HepG2 (cell line): ENCODE data around the gene SLC15A1. TPM values are rescaled to one million over a fixed set of nuclear protein-coding genes. Genes with fewer than 3 reads are reported as not detected.

Experiments
- ATAC-seq: fragments of 200-7000 bp; cut with Tn5 transposase; 3 replicates; pipeline ENCODE4 v1.9.1; 2020; ENCODE audit warnings: mild to moderate bottlenecking, moderate library complexity
- BruUV-seq: library from RNA; stranded (reverse); fragments of 400-500 nt; replicated peaks from 2 replicates; lab custom pipeline; 2021; lab: Mats Ljungman, UMichigan
- CTCF ChIA-PET: fragments of 300-600 bp; formaldehyde crosslinking; extraction: SDS; loops from one replicate; lab custom pipeline; 2021; ENCODE audit warnings: low total read pairs, inconsistent platforms, low intra/inter-chr PET ratio; lab: Yijun Ruan, JAX
- POLR2A ChIA-PET: fragments of 350-600 bp; sonication (Branson Sonifier 250); formaldehyde crosslinking; loops from one replicate; lab custom pipeline; 2020; ENCODE audit warnings: antibody characterized with exemption, inconsistent platforms; lab: Yijun Ruan, JAX
- DNase-seq: peaks from one replicate; pipeline ENCODE4 v3.0.0-alpha.2; 2015; ENCODE audit warnings: low spot score
- FAIRE-seq: peaks from 3 replicates; lab custom pipeline; 2011; peaks lifted over from hg19 to GRCh38; lab: Jason Lieb, UNC
- H2AFZ ChIP-seq: one replicate; pipeline ENCODE4 v1.6.1; 2011; ENCODE audit warnings: low read length, inconsistent platforms
- H3K27ac ChIP-seq: fragments of 300-600 bp; 3 replicates; pipeline ENCODE4 v1.8.0; 2011; ENCODE audit warnings: mixed run types, mild to moderate bottlenecking, mixed read lengths, low read length, inconsistent platforms; ENCODE audit not compliant: insufficient read depth; ENCODE audit errors: extremely low read length
- H3K27me3 ChIP-seq, 2 experiments: fragments of 200-600 bp in 1 of 2; 2 replicates in 1 of 2; 3 replicates in 1 of 2; pipeline versions ENCODE4 v1.6.0 to v1.8.0; 2011; ENCODE audit warnings: low read length in 2 of 2, mild to moderate bottlenecking in 2 of 2, moderate library complexity in 2 of 2, inconsistent platforms in 1 of 2; ENCODE audit not compliant: insufficient read depth in 2 of 2, control insufficient read depth in 1 of 2
- H3K36me3 ChIP-seq, 2 experiments: fragments of 200-600 bp in 1 of 2; replicated peaks in 1 of 2; 2 replicates in 1 of 2; 3 replicates in 1 of 2; pipeline versions ENCODE4 v1.5.1 to v1.8.0; 2011; ENCODE audit warnings: low read length in 2 of 2, inconsistent platforms in 1 of 2; ENCODE audit not compliant: insufficient read depth in 2 of 2, control insufficient read depth in 1 of 2
- H3K4me1 ChIP-seq: 2 replicates; pipeline ENCODE4 v1.5.1; 2012; ENCODE audit warnings: low read length, inconsistent platforms; ENCODE audit not compliant: insufficient read depth
- H3K4me2 ChIP-seq: 2 replicates; pipeline ENCODE4 v1.6.0; 2011; ENCODE audit warnings: low read depth, low read length, inconsistent platforms
- H3K4me3 ChIP-seq, 3 experiments: fragments of 200-600 bp in 1 of 3; sonication (generic), shearing (Covaris generic) in 1 of 3; replicated peaks in 1 of 3; 2 replicates each; pipeline ENCODE4 v1.5.1; 2011 to 2016; ENCODE audit warnings: low read length in 3 of 3, inconsistent platforms in 2 of 3, low read depth in 2 of 3, mild to moderate bottlenecking in 2 of 3, control low read depth in 1 of 3, mixed read lengths in 1 of 3; ENCODE audit not compliant: insufficient read depth in 1 of 3
- H3K79me2 ChIP-seq: one replicate; pipeline ENCODE4 v1.6.1; 2011; ENCODE audit warnings: low read length, inconsistent platforms; ENCODE audit not compliant: insufficient read depth
- H3K9ac ChIP-seq: 2 replicates; pipeline ENCODE4 v1.6.0; 2011; ENCODE audit warnings: mild to moderate bottlenecking, low read depth, low read length, inconsistent platforms; ENCODE audit not compliant: insufficient read depth
- H3K9me3 ChIP-seq: 2 replicates; pipeline ENCODE4 v1.5.1; 2012; ENCODE audit warnings: mild to moderate bottlenecking, low read length
- H4K20me1 ChIP-seq: 2 replicates; pipeline ENCODE4 v1.6.0; 2011; ENCODE audit warnings: inconsistent platforms, mild to moderate bottlenecking, low read length, moderate library complexity; ENCODE audit not compliant: insufficient read depth
- ATF5 ChIP-seq: sonication (generic); formaldehyde crosslinking; IDR thresholded peaks from 2 replicates; pipeline ENCODE4 v1.4.0; 2020; ENCODE audit warnings: mild to moderate bottlenecking, low read depth, missing genetic modification reagents
- BRCA1 ChIP-seq: sonication (generic); formaldehyde crosslinking; IDR thresholded peaks from 2 replicates; pipeline ENCODE4 v1.4.0; 2020; ENCODE audit warnings: missing genetic modification reagents
- HDAC2 ChIP-seq: sonication (generic); formaldehyde crosslinking; IDR thresholded peaks from 2 replicates; pipeline ENCODE4 v1.4.0; 2020; ENCODE audit warnings: missing genetic modification reagents
- HNRNPK ChIP-seq: fragments of 200-400 bp; formaldehyde crosslinking; IDR thresholded peaks from 2 replicates; pipeline ENCODE4 v1.6.1; 2018; ENCODE audit warnings: low read length, low read depth, moderate library complexity, mild to moderate bottlenecking; ENCODE audit not compliant: poor library complexity, severe bottlenecking
- HOXA7 ChIP-seq: sonication (generic); formaldehyde crosslinking; IDR thresholded peaks from 2 replicates; pipeline ENCODE4 v1.8.1; 2022; ENCODE audit warnings: mild to moderate bottlenecking, missing genetic modification reagents, moderate library complexity
- KAT8 ChIP-seq: IDR thresholded peaks from 2 replicates; pipeline ENCODE4 v1.6.1; 2016; ENCODE audit warnings: missing genetic modification reagents, missing compliant biosample characterization
- RFX5 ChIP-seq: IDR thresholded peaks from 2 replicates; pipeline ENCODE4 v1.6.1; 2011; ENCODE audit warnings: low read depth, low read length, improper control_type of control experiment
- SALL2 ChIP-seq: sonication (generic); formaldehyde crosslinking; IDR thresholded peaks from 2 replicates; pipeline ENCODE4 v1.8.1; 2023; ENCODE audit warnings: mild to moderate bottlenecking, missing genetic modification reagents, inconsistent platforms
- SMAD3 ChIP-seq: sonication (generic); formaldehyde crosslinking; IDR thresholded peaks from 2 replicates; pipeline ENCODE4 v1.4.0; 2020; ENCODE audit warnings: missing genetic modification reagents
- SP4 ChIP-seq: sonication (generic); formaldehyde crosslinking; IDR thresholded peaks from 2 replicates; pipeline ENCODE4 v1.8.1; 2023; ENCODE audit warnings: mild to moderate bottlenecking, missing genetic modification reagents
- SUZ12 ChIP-seq: fragments of 150-350 bp; IDR thresholded peaks from 2 replicates; pipeline ENCODE4 v1.6.1; 2014; ENCODE audit warnings: low read depth, low read length
- TIGD3 ChIP-seq: sonication (generic); formaldehyde crosslinking; IDR thresholded peaks from 2 replicates; pipeline ENCODE4 v1.5.1; 2020; ENCODE audit warnings: mild to moderate bottlenecking, missing genetic modification reagents, borderline replicate concordance
- ZNF124 ChIP-seq: sonication (generic); formaldehyde crosslinking; IDR thresholded peaks from 2 replicates; pipeline ENCODE4 v1.4.0; 2020; ENCODE audit warnings: missing genetic modification reagents
- ZNF674 ChIP-seq: sonication (generic); formaldehyde crosslinking; IDR thresholded peaks from 2 replicates; pipeline ENCODE4 v1.5.0; 2020; ENCODE audit warnings: low read depth, mild to moderate bottlenecking, missing genetic modification reagents
- ZNF678 ChIP-seq: sonication (generic); formaldehyde crosslinking; IDR thresholded peaks from 2 replicates; pipeline ENCODE4 v1.4.0; 2020; ENCODE audit warnings: mild to moderate bottlenecking, missing genetic modification reagents
- ZNF740 ChIP-seq: sonication (generic); formaldehyde crosslinking; IDR thresholded peaks from 2 replicates; pipeline ENCODE4 v1.4.0; 2020; ENCODE audit warnings: missing genetic modification reagents
- WGBS: methylation state at CpG from one replicate; pipeline ENCODE4 v1.1.6; 2017; ENCODE audit warnings: low lambda C conversion rate; 5-methylcytosine and 5-hydroxymethylcytosine counted together
- in situ Hi-C: cut with HindIII; loops from 2 replicates; pipeline ENCODE4 v1.10.0; 2017; ENCODE audit warnings: low pct_unique_long_range_greater_than_20kb; ENCODE audit not compliant: extremely low pct_ligation_motif_present
- intact Hi-C: fragments of 100-400 bp; cut with micrococcal nuclease; formaldehyde crosslinking; loops from one replicate; pipeline ENCODE4 v1.10.0; 2022; ENCODE audit not compliant: unreplicated experiment
- polyA plus RNA-seq, 8 experiments: library from polyadenylated mRNA; depleted of rRNA in 3 of 8; stranded (reverse) in 7 of 8; unstranded in 1 of 8; fragments of >200 nt; fragmentation: Illumina TruSeq in 4 of 8; extraction: Trizol in 4 of 8; gene quantifications; 2 replicates each; pipeline versions ENCODE4 v1.2.1 to v1.2.3, GENCODE V29; 2011 to 2016; ENCODE audit warnings: low read depth in 4 of 8, missing spikeins in 1 of 8, mixed read lengths in 1 of 8; ENCODE audit not compliant: insufficient read depth in 1 of 8
- total RNA-seq, 5 experiments: library from RNA; depleted of rRNA; stranded (reverse); fragments of >200 nt; fragmentation: Illumina TruSeq; extraction: Trizol; gene quantifications; 2 replicates each; pipeline ENCODE4 v1.2.3, GENCODE V29; 2016; ENCODE audit warnings: low read depth in 1 of 5

Gene SLC15A1
- total and polyA plus RNA-seq, 2 of the 13 experiments (the other 11 are each of a cell fraction or from before 2014, with no cell fraction given): 0.17 to 0.20 TPM

GRCh38 chr13:98664924-98665637 lies 87.4 kb downstream of the SLC15A1 start:
- Histone ChIP-seq H3K4me3 (no peak overlapping the region), H3K9ac (no peak overlapping the region), H2AFZ (no peak overlapping the region), H3K27ac (no peak overlapping the region), H3K4me2 (no peak overlapping the region), H3K36me3 (no peaks in the 10 kb centered on the region), H3K4me1 (peaks cover 24% of the 10 kb centered on the region), H3K79me2 (no peaks in the 10 kb centered on the region)
- WGBS: 49% methylated on average over 2 of the region's 3 CpGs
- no TSS peak for BruUV-seq
- no peak for DNase-seq
- in situ Hi-C loops (loop anchor here (25.0 kb wide), 1 partner anchor 803 kb away; no protein-coding TSS in a partner anchor), intact Hi-C loops (no loop called here)
- CTCF ChIA-PET: no interaction called here
- ATAC-seq: no peak
- POLR2A ChIA-PET: no interaction called here
- no peak for FAIRE-seq
- TF ChIP-seq ZNF740 (CRISPR knock-in tag): no peak
- TF ChIP-seq ZNF124 (CRISPR knock-in tag): no peak
- TF ChIP-seq HOXA7 (CRISPR knock-in tag): no peak
- no peak for TF ChIP-seq HNRNPK
- TF ChIP-seq, all 625 proteins: peak for 0
- Histone ChIP-seq H3K9me3 (no peaks in the 10 kb centered on the region), H4K20me1 (no peaks in the 10 kb centered on the region), H3K27me3 (0 out of 5 replicates have a peak, but pooled peaks cover 0 to 7% of the 10 kb centered on the region in 2 experiments)

- no peaks in the 10 kb centered on the region for H3K79me2 ChIP-seq
- ATAC-seq (no peak), FAIRE-seq (no peak), DNase-seq (no peak)
- H2AFZ ChIP-seq: no peak overlapping the region
- H3K9me3 ChIP-seq: no peaks in the 10 kb centered on the region
- intact Hi-C loops (no loop called here), in situ Hi-C loops (loop anchor here (25.0 kb wide), 1 partner anchor 802 kb away; no protein-coding TSS in a partner anchor)
- no peak overlapping the region for H3K4me2 ChIP-seq
- CTCF ChIA-PET: no interaction called here
- no TSS peak for BruUV-seq
- no peaks in the 10 kb centered on the region for H3K36me3 ChIP-seq
- peaks cover 24% of the 10 kb centered on the region for H3K4me1 ChIP-seq
- WGBS: 37% methylated on average over 1 of the region's 1 CpG
- H3K9ac ChIP-seq: no peak overlapping the region
- no peak overlapping the region for H3K4me3 ChIP-seq
- H4K20me1 ChIP-seq: no peaks in the 10 kb centered on the region
- 0 out of 5 replicates have a peak, but pooled peaks cover 0 to 7% of the 10 kb centered on the region in 2 experiments for H3K27me3 ChIP-seq
- no peak overlapping the region for H3K27ac ChIP-seq
- POLR2A ChIA-PET: no interaction called here
- TF ChIP-seq ATF5 (CRISPR knock-in tag) (no peak), KAT8 (no peak), SP4 (no peak), SMAD3 (no peak), ZNF678 (CRISPR knock-in tag) (no peak), BRCA1 (CRISPR knock-in tag) (no peak), SALL2 (no peak), TIGD3 (CRISPR knock-in tag) (no peak), HDAC2 (no peak), ZNF674 (no peak), RFX5 (no peak), SUZ12 (no peak)
Measured at GRCh38 chr13:98664510-98664909, 88.0 kb downstream of the SLC15A1 start.
